Pancreas (tissue), 10 donors: ENCODE measurements around the gene DHODH. TPM values are rescaled to one million over a fixed set of nuclear protein-coding genes. Genes with fewer than 3 reads are reported as not detected.
A peak's percentile ranks its signal among the peaks of the same experiment; 100 is the strongest.
"Not testable (repeated sequence)": the region's sequence is repeated elsewhere in the genome, so short reads cannot be mapped to it uniquely, and the experiment has no call there.

Experiments used
- ATAC-seq, 4 donors: fragments of 200-7000 bp; cut with Tn5 transposase; one replicate each; pipeline versions ENCODE4 v1.8.0 to v1.9.1; 2020; ENCODE audit warnings: mild to moderate bottlenecking in 4 of 4, moderate library complexity in 4 of 4
- DNase-seq, 6 donors: peaks; one replicate each; pipeline ENCODE4 v3.0.0-alpha.2; 2020
- FAIRE-seq: peaks from 2 replicates; lab custom pipeline; 2012; peaks lifted over from hg19 to GRCh38; lab: Jason Lieb, UNC
- H3K27ac ChIP-seq, 4 donors: fragments of 200-600 bp; sonication (generic); 1 replicate in 3 of 4; 2 replicates in 1 of 4; pipeline versions ENCODE4 v1.5.0 to v1.8.0; 2020
- H3K27me3 ChIP-seq, 4 donors: fragments of 200-600 bp; one replicate each; pipeline ENCODE4 v1.8.0; 2021
- H3K36me3 ChIP-seq, 3 donors: fragments of 200-600 bp; sonication (generic) in 1 of 3; one replicate each; pipeline versions ENCODE4 v1.5.0 to v1.8.0; 2020 to 2021
- H3K4me1 ChIP-seq, 3 donors: fragments of 200-600 bp; one replicate each; pipeline ENCODE4 v1.8.0; 2021
- H3K4me3 ChIP-seq, 4 donors: fragments of 200-600 bp; sonication (generic) in 2 of 4; one replicate each; pipeline versions ENCODE4 v1.5.0 to v1.8.0; 2020 to 2021
- H3K9me3 ChIP-seq, 4 donors: fragments of 200-600 bp; one replicate each; pipeline ENCODE4 v1.8.0; 2021
- WGBS, 2 donors: extraction: QIAGEN DNeasy Blood & Tissue Kit; methylation state at CpG; one replicate each; pipeline ENCODE4 v1.1.7; 2013; 5-methylcytosine and 5-hydroxymethylcytosine counted together
- intact Hi-C, 3 donors: fragments of 100-400 bp; cut with DNase I; formaldehyde crosslinking; loops; one replicate each; pipeline versions ENCODE4 v1.11.1 to v1.14.2; 2022
- polyA plus RNA-seq, 2 donors: library from polyadenylated mRNA; stranded (reverse); fragments of 200-250 nt; gene quantifications; one replicate each; pipeline ENCODE4 v1.2.3, GENCODE V29; 2013
- total RNA-seq, 6 donors: library from RNA; stranded (reverse); fragmentation: NEBNext Ultra II Directional in 4 of 6; extraction: Animal tissue kit (Norgen Biotek cat#: 25700) in 4 of 6; gene quantifications; one replicate each; pipeline versions ENCODE4 v1.2.1 to v1.2.4, GENCODE V29; 2021 to 2023
- TF ChIP-seq, protein P1 (sequence below), 4 donors: fragments of 200-600 bp; sonication (generic) in 3 of 4; IDR thresholded peaks; one replicate each; pipeline versions ENCODE4 v1.5.0 to v1.8.0; 2021; ENCODE audit warnings: antibody characterized with exemption in 4 of 4
- donor health status: healthy with polysubstance abuse.
- donor health status: DM: no; HTN: no; CAD: no; lungs with moderate emphysema.
- donor health status: DM: no; HTN: no; CAD: no.
- donor health status: control.
- donor health status: control.
- donor health status: Bipolar disorder and iron deficiency.
- donor health status: DM: yes; HTN: yes; CAD: no.
- donor health status: DM: no; HTN: no; CAD: no.
- donor health status: DM: no; HTN: no; CAD: no.
- donor health status: DM: yes; HTN: yes; CAD: no.

Gene DHODH
- total and polyA plus RNA-seq, 8 donors = 2.2 to 5.2 (median 4.2) TPM

DNA sequence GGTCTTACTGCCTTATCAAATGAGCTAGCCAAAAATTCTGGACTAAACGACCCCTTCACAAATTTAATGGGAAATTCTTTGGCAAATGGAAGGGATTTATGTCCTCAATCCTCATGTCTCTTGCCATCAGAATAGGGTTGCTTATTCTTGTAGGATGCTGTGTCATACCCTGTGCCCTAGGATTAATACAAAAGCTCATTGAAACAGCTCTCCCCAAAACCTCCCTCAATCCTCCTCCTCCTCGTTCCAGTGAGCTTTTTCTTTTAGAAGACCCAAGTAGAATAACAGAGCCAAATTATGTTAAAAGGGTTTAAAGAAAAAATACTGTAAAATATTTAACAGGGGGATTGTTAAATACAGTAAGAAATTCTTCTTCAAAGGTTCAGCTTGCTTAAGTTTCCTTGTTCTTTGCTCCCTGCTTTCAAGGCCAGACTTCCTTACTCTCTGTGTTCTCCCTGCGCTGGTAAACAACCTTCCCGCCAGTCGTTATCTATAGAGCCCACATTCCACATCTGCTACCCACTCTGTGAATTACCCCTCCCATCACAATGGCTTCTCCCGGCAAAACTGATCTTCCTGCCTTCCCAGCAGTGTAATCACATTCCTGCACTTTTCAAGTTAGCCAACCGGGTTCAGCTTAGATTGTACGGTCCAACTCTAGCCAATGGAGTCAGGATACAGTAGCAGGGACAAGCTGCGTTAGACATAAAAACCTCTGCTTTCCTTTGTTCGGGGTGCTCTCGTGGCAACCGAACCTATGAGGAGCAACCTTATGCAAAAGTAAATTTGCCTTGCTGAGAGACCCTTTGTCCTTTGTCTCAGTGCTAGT lies 64.2 kb downstream of the DHODH start:
- ATAC-seq (peak in 3 of 4 donors; percentile 56 to 80 (median 56)), FAIRE-seq (no peak), DNase-seq (peak in 2 of 6 donors; percentile 16 to 37)
- Histone ChIP-seq H3K27ac (peak overlapping the region in 2 of 4 donors; percentile 24 to 63), H3K4me3 (no peak overlapping the region), H3K9me3 (no peaks in the 10 kb centered on the region), H3K4me1 (peaks cover 0 to 6% (median 6%) of the 10 kb centered on the region in 3 donors), H3K27me3 (no peaks in the 10 kb centered on the region), H3K36me3 (no peaks in the 10 kb centered on the region)
- TF ChIP-seq, protein P1, sequence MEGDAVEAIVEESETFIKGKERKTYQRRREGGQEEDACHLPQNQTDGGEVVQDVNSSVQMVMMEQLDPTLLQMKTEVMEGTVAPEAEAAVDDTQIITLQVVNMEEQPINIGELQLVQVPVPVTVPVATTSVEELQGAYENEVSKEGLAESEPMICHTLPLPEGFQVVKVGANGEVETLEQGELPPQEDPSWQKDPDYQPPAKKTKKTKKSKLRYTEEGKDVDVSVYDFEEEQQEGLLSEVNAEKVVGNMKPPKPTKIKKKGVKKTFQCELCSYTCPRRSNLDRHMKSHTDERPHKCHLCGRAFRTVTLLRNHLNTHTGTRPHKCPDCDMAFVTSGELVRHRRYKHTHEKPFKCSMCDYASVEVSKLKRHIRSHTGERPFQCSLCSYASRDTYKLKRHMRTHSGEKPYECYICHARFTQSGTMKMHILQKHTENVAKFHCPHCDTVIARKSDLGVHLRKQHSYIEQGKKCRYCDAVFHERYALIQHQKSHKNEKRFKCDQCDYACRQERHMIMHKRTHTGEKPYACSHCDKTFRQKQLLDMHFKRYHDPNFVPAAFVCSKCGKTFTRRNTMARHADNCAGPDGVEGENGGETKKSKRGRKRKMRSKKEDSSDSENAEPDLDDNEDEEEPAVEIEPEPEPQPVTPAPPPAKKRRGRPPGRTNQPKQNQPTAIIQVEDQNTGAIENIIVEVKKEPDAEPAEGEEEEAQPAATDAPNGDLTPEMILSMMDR (IDR thresholded peaks at IDR 0.05) = no peak
- intact Hi-C loops = no loop called here
- WGBS, 2 donors = 15 to 19% methylated on average over 12 of the region's 12 CpGs

DNA sequence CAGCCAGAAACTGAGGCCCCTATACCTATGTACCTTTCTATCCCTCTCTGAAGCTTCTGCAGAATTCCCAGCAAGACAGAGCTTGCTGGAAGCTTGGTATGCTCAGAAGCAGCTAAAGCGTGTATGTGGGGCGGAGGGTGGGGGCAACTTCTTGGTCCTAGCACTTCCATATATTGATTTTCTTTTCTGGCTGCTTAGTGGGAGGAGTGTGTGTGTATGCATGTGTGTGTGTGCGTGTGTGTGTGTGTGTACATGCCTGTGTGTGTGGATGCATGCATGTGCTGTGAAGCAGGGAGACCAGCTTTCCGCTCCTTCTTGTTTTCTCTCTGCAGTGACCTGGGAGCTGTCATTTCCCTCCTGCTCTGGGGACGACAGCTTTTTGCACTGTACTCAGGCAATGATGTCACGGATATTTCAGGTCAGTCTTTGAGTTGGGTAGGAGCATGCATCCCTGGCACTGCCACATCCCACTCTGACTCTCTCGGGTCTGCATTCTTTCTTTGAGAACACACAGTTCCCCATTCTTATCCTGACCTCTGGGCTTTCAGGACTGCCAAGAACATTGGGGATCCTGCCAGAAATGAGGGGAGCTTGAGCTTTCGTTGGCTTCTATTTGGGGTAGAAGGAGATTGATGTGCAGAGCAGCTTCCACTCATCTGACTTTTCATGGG lies 65.2 kb downstream of the DHODH start:
- intact Hi-C loops = no loop called here
- peak in 2 of 4 donors; percentile 9 to 33 for ATAC-seq
- Histone ChIP-seq H3K9me3 (no peaks in the 10 kb centered on the region), H3K4me1 (peaks cover 0 to 6% (median 6%) of the 10 kb centered on the region in 3 donors), H3K27ac (no peak overlapping the region), H3K27me3 (no peaks in the 10 kb centered on the region), H3K36me3 (no peaks in the 10 kb centered on the region), H3K4me3 (no peak overlapping the region)
- 69 to 74% methylated on average over 8 of the region's 8 CpGs for WGBS, 2 donors
- no peak for DNase-seq
- no peak for FAIRE-seq
- TF ChIP-seq, protein P1 (IDR thresholded peaks at IDR 0.05) = no peak

DNA sequence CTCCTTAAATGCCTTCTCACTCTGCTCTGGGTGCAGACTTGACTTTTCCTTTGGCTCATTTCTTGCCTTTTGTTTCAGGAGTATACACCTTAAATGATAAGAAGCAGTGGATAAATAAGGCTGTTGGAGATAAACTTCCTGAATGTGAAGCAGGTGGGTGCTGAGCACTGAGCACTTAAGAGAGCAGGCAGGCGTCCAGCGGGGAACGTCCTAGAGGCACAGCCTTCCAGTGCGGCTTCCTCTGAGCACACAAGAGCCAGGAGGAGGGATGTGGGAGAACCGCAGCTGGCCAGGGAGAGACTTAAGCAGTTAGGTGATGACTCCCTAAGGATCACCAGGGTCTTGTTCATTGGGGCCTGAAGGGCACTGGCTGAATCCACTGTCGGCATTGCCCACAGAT lies 66.5 kb downstream of the DHODH start:
- H3K27me3 ChIP-seq, H3K27ac ChIP-seq, H3K4me1 ChIP-seq, H3K36me3 ChIP-seq, H3K4me3 ChIP-seq, intact Hi-C loops, DNase-seq, FAIRE-seq, H3K9me3 ChIP-seq: not testable (repeated sequence)
- ATAC-seq = peak in 3 of 4 donors; percentile 35 to 74 (median 59)
- 29 to 38% methylated on average over 2 of the region's 6 CpGs for WGBS, 2 donors

Other genes starting within 250 kb of the DHODH start
- 10 to 100 TPM; 31.6 to 50.8 (median 39.8) TPM for gene AP1G1, start 199.9 kb upstream of the DHODH start, total RNA-seq
- gene AP1G1, start 199.9 kb upstream of the DHODH start, polyA plus RNA-seq = 10 to 100 TPM; 15.3 to 27.6 TPM
- 10 to 100 TPM; 10.2 to 17.4 (median 12.4) TPM for gene ATXN1L, start 162.8 kb upstream of the DHODH start, total RNA-seq
- gene ATXN1L, start 162.8 kb upstream of the DHODH start, polyA plus RNA-seq = 1 to 10 TPM; 5.5 to 6.2 TPM
- gene ZNF821, start 124.6 kb upstream of the DHODH start, total RNA-seq = 1 to 10 TPM; 3.0 to 4.5 (median 3.9) TPM
- 10 to 100 TPM in 1 of 2 donors, 1 to 10 TPM in 1; 6.1 to 12.6 TPM for gene ZNF821, start 124.6 kb upstream of the DHODH start, polyA plus RNA-seq
- gene IST1, start 113.2 kb upstream of the DHODH start, total RNA-seq = 100 to 1,000 TPM in 1 of 6 donors, 10 to 100 TPM in 5; 56.1 to 115 (median 69.4) TPM
- gene IST1, start 113.2 kb upstream of the DHODH start, polyA plus RNA-seq = 100 to 1,000 TPM in 1 of 2 donors, 10 to 100 TPM in 1; 57.1 to 121 TPM
- under 1 TPM in 3 of 6 donors, not detected in 3; 0.03 to 0.06 (median 0.03) TPM for gene PKD1L3, start 8.3 kb upstream of the DHODH start, total RNA-seq
- gene PKD1L3, start 8.3 kb upstream of the DHODH start, polyA plus RNA-seq = under 1 TPM in 1 of 2 donors, not detected in 1; 0.08 TPM
- 10 to 100 TPM in 1 of 6 donors, 1 to 10 TPM in 2, under 1 TPM in 3; 0.08 to 22.5 (median 0.92) TPM for gene HP, start 45.8 kb downstream of the DHODH start, total RNA-seq
- 10 to 100 TPM in 1 of 2 donors, 1 to 10 TPM in 1; 1.5 to 43.5 TPM for gene HP, start 45.8 kb downstream of the DHODH start, polyA plus RNA-seq
- not detected for gene HPR, start 54.5 kb downstream of the DHODH start, total RNA-seq
- gene HPR, start 54.5 kb downstream of the DHODH start, polyA plus RNA-seq = 1 to 10 TPM in 1 of 2 donors, under 1 TPM in 1; 0.85 to 1.2 TPM
- 1 to 10 TPM; 5.3 to 9.6 (median 6.9) TPM for gene TXNL4B, start 84.9 kb downstream of the DHODH start, total RNA-seq
- 1 to 10 TPM; 5.7 to 7.2 TPM for gene TXNL4B, start 84.9 kb downstream of the DHODH start, polyA plus RNA-seq
- gene DHX38, start 85.1 kb downstream of the DHODH start, total RNA-seq = 10 to 100 TPM; 16.3 to 31.6 (median 22.6) TPM
- gene DHX38, start 85.1 kb downstream of the DHODH start, polyA plus RNA-seq = 10 to 100 TPM; 63.1 to 68.2 TPM
- 1 to 10 TPM; 1.8 to 6.6 (median 2.5) TPM for gene PMFBP1, start 163.4 kb downstream of the DHODH start, total RNA-seq
- 1 to 10 TPM; 3.1 to 3.7 TPM for gene PMFBP1, start 163.4 kb downstream of the DHODH start, polyA plus RNA-seq